Caco-2 (cell line): ENCODE results near the gene COL1A2. TPM values are rescaled to one million over a fixed set of nuclear protein-coding genes. Genes with fewer than 3 reads are reported as not detected.

Experiments used
- BruUV-seq: library from RNA; stranded (reverse); fragments of 400-500 nt; replicated peaks from 2 replicates; lab custom pipeline; 2021; lab: Mats Ljungman, UMichigan
- CTCF ChIA-PET: fragments of 300-600 bp; sonication (Branson Sonifier 250); formaldehyde crosslinking; loops from one replicate; lab custom pipeline; 2022; ENCODE audit warnings: antibody characterized with exemption; lab: Charles Lee
- POLR2A ChIA-PET: fragments of 300-600 bp; sonication (Branson Sonifier 250); formaldehyde crosslinking; loops from one replicate; lab custom pipeline; 2022; ENCODE audit warnings: antibody characterized with exemption; lab: Charles Lee
- DNase-seq, 2 experiments: peaks; one replicate each; pipeline versions ENCODE4 v3.0.0 to v3.0.0-alpha.2; 2020 to 2022
- H3K27me3 ChIP-seq: replicated peaks from 2 replicates; pipeline ENCODE4 v1.6.0; 2011; ENCODE audit warnings: low read length; ENCODE audit not compliant: control insufficient read depth, insufficient read depth
- H3K36me3 ChIP-seq: 2 replicates; pipeline ENCODE4 v1.5.1; 2011; ENCODE audit warnings: low read length; ENCODE audit not compliant: control insufficient read depth, insufficient read depth
- H3K4me1 ChIP-seq: fragments of 250-450 bp; sonication (Bioruptor Pico); 2 replicates; pipeline ENCODE4 v1.5.1; 2020; ENCODE audit warnings: mild to moderate bottlenecking
- H3K4me3 ChIP-seq: 2 replicates; pipeline ENCODE4 v1.5.1; 2011; ENCODE audit warnings: low read depth, mild to moderate bottlenecking, control low read depth, low read length
- H3K9me3 ChIP-seq: fragments of 250-450 bp; sonication (Bioruptor Pico); 2 replicates; pipeline ENCODE4 v1.5.1; 2020; ENCODE audit warnings: mild to moderate bottlenecking, moderate library complexity
- H3K27ac Mint-ChIP-seq: one replicate; pipeline ENCODE4 v1.8.0; 2022; ENCODE audit warnings: mixed read lengths; ENCODE audit not compliant: unreplicated experiment
- H3K27me3 Mint-ChIP-seq: one replicate; pipeline ENCODE4 v1.8.0; 2022; ENCODE audit warnings: mixed read lengths; ENCODE audit not compliant: insufficient read depth, unreplicated experiment
- H3K36me3 Mint-ChIP-seq: one replicate; pipeline ENCODE4 v1.8.0; 2022; ENCODE audit warnings: mild to moderate bottlenecking, mixed read lengths; ENCODE audit not compliant: insufficient read depth, unreplicated experiment
- H3K4me1 Mint-ChIP-seq: one replicate; pipeline ENCODE4 v1.8.0; 2022; ENCODE audit warnings: low read depth, mixed read lengths; ENCODE audit not compliant: unreplicated experiment
- H3K4me3 Mint-ChIP-seq: one replicate; pipeline ENCODE4 v1.8.0; 2022; ENCODE audit warnings: mild to moderate bottlenecking, moderate library complexity, mixed read lengths; ENCODE audit not compliant: unreplicated experiment
- H3K9me3 Mint-ChIP-seq: one replicate; pipeline ENCODE4 v1.8.0; 2022; ENCODE audit warnings: mixed read lengths; ENCODE audit not compliant: unreplicated experiment
- intact Hi-C: fragments of 100-400 bp; cut with micrococcal nuclease; formaldehyde crosslinking; loops from one replicate; pipeline ENCODE4 v1.10.0; 2022; ENCODE audit not compliant: unreplicated experiment
- total RNA-seq: library from RNA; stranded (reverse); gene quantifications from 2 replicates; pipeline ENCODE4 v1.2.3, GENCODE V29; 2022
- TF ChIP-seq, protein P1 (sequence below), 2 experiments: fragments of 200-600 bp in 1 of 2; IDR thresholded peaks; 1 replicate in 1 of 2; 2 replicates in 1 of 2; pipeline versions ENCODE4 v1.5.1 to v1.8.0; 2011 to 2022; ENCODE audit warnings: antibody characterized with exemption in 1 of 2, control low read depth in 1 of 2, inconsistent platforms in 1 of 2, low read depth in 1 of 2, low read length in 1 of 2, mild to moderate bottlenecking in 1 of 2, moderate library complexity in 1 of 2; ENCODE audit not compliant: insufficient read depth in 1 of 2, severe bottlenecking in 1 of 2, unreplicated experiment in 1 of 2

COL1A2 gene
- total RNA-seq, 1 experiment from 2014 or later: 2.6 TPM

GRCh38 chr7:94393246-94394108 is 1.2 kb upstream of the COL1A2 start:
- intact Hi-C loops: no loop called here
- no peaks in the 10 kb centered on the region for H3K27me3 Mint-ChIP-seq
- no peaks in the 10 kb centered on the region for H3K36me3 ChIP-seq
- peak in 1 of 2 experiments; percentile 39 for DNase-seq
- no peaks in the 10 kb centered on the region for H3K9me3 ChIP-seq
- TF ChIP-seq, protein P1, sequence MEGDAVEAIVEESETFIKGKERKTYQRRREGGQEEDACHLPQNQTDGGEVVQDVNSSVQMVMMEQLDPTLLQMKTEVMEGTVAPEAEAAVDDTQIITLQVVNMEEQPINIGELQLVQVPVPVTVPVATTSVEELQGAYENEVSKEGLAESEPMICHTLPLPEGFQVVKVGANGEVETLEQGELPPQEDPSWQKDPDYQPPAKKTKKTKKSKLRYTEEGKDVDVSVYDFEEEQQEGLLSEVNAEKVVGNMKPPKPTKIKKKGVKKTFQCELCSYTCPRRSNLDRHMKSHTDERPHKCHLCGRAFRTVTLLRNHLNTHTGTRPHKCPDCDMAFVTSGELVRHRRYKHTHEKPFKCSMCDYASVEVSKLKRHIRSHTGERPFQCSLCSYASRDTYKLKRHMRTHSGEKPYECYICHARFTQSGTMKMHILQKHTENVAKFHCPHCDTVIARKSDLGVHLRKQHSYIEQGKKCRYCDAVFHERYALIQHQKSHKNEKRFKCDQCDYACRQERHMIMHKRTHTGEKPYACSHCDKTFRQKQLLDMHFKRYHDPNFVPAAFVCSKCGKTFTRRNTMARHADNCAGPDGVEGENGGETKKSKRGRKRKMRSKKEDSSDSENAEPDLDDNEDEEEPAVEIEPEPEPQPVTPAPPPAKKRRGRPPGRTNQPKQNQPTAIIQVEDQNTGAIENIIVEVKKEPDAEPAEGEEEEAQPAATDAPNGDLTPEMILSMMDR (IDR thresholded peaks at IDR 0.05; ENCODE audit: insufficient read depth in 1 of 2, low read depth in 1 of 2, low read length in 1 of 2, severe bottlenecking in 1 of 2, unreplicated experiment in 1 of 2): no peak
- H3K4me1 ChIP-seq: peaks cover 11% of the 10 kb centered on the region
- no peak overlapping the region for H3K4me3 ChIP-seq
- no peak overlapping the region for H3K4me3 Mint-ChIP-seq
- no TSS peak for BruUV-seq
- no peaks in the 10 kb centered on the region for H3K36me3 Mint-ChIP-seq
- H3K9me3 Mint-ChIP-seq: no peaks in the 10 kb centered on the region
- CTCF ChIA-PET: interaction anchor here (2.2 to 2.6 kb wide), 2 partner anchors 97 to 104 kb away, joined by 36 to 56 read pairs; no protein-coding TSS in a partner anchor
- H3K4me1 Mint-ChIP-seq: peaks cover 6% of the 10 kb centered on the region
- POLR2A ChIA-PET: no interaction called here
- no peak overlapping the region for H3K27ac Mint-ChIP-seq
- no peaks in the 10 kb centered on the region for H3K27me3 ChIP-seq

DNA sequence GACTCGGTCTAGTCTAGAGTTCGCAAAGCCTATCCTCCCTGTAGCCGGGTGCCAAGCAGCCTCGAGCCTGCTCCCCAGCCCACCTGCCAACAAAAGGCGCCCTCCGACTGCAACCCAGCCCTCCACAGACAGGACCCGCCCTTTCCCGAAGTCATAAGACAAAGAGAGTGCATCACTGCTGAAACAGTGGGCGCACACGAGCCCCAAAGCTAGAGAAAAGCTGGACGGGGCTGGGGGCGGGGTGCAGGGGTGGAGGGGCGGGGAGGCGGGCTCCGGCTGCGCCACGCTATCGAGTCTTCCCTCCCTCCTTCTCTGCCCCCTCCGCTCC is 622 bp upstream of the COL1A2 start:
- intact Hi-C loops: no loop called here
- Mint-ChIP-seq H3K4me1 (peaks cover 6% of the 10 kb centered on the region), H3K27ac (no peak overlapping the region), H3K27me3 (no peaks in the 10 kb centered on the region), H3K9me3 (no peaks in the 10 kb centered on the region), H3K36me3 (no peaks in the 10 kb centered on the region), H3K4me3 (no peak overlapping the region)
- DNase-seq: no peak
- POLR2A ChIA-PET: no interaction called here
- CTCF ChIA-PET: interaction anchor here (2.2 to 2.6 kb wide), 2 partner anchors 98 to 105 kb away, joined by 36 to 56 read pairs; no protein-coding TSS in a partner anchor
- Histone ChIP-seq H3K4me3 (no peak overlapping the region), H3K36me3 (no peaks in the 10 kb centered on the region), H3K4me1 (peaks cover 11% of the 10 kb centered on the region), H3K27me3 (no peaks in the 10 kb centered on the region), H3K9me3 (no peaks in the 10 kb centered on the region)
- no TSS peak for BruUV-seq
- TF ChIP-seq, protein P1 (IDR thresholded peaks at IDR 0.05; ENCODE audit: insufficient read depth in 1 of 2, low read depth in 1 of 2, low read length in 1 of 2, severe bottlenecking in 1 of 2, unreplicated experiment in 1 of 2): no peak

DNA sequence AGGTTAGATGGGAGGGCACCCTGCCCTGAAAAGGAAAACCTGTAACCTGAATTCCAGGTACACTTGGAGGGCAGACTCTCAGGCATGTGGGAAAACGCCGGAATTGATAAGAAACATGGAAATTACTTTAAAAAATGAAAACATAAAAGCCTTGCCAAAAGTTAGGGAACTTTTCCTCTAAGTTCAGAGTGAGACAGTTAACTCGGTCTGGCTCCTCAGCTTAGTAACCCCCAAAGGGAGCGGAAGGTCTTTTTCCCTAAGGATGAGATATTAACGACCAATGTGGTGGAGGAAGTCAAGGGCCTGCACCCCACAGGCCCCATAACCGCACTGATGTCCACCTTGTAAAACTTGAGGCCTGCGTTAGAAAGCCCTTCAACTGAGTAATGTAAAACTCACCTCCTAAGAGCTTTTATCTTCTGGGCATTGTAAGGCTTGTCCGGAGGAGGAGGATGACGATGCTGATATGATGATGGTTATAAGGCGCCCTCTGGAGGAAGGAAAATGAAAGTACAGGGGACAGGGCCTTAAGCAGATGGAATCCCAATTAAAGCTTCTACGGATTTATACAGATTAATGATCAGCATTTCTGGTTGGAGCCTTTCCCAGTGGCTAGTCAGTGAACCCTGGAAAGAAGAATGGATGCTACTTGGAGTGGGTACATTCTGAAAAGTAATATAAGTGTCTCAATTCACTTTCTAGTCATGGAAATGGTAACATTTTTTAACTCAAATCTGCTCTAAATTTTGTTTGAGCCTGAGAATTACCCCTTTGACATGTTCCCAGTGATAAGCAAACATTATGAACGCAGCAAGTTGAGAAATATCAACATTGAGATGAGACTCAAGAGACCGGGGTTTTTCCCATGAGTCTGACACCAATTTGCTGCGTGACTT is 694 bp downstream of the COL1A2 start:
- Histone ChIP-seq H3K4me1 (peaks cover 11% of the 10 kb centered on the region), H3K36me3 (no peaks in the 10 kb centered on the region), H3K4me3 (no peak overlapping the region), H3K27me3 (no peaks in the 10 kb centered on the region), H3K9me3 (no peaks in the 10 kb centered on the region)
- Mint-ChIP-seq H3K9me3 (no peaks in the 10 kb centered on the region), H3K27me3 (no peaks in the 10 kb centered on the region), H3K4me3 (peak overlapping the region; percentile 59), H3K27ac (no peak overlapping the region), H3K4me1 (peaks cover 6% of the 10 kb centered on the region), H3K36me3 (no peaks in the 10 kb centered on the region)
- TF ChIP-seq, protein P1 (IDR thresholded peaks at IDR 0.05; ENCODE audit: insufficient read depth in 1 of 2, low read depth in 1 of 2, low read length in 1 of 2, severe bottlenecking in 1 of 2, unreplicated experiment in 1 of 2): peak; percentile 74 to 79
- ChIA-PET CTCF (interaction anchor here (0.6 to 2.6 kb wide), 11 partner anchors 41 to 851 kb away, joined by 3 to 56 read pairs (median 6); no protein-coding TSS in a partner anchor), POLR2A (no interaction called here)
- no TSS peak for BruUV-seq
- intact Hi-C loops: loop anchor here (1.0 kb wide), 3 partner anchors 94 to 106 kb away; no protein-coding TSS in a partner anchor
- peak; percentile 59 to 64 for DNase-seq
